Measurements from ENCODE around the gene M1AP.
A peak's percentile ranks its signal among the peaks of the same experiment; 100 is the strongest.
"Not testable (repeated sequence)": the region's sequence is repeated elsewhere in the genome, so short reads cannot be mapped to it uniquely, and the experiment has no call there.

M1AP gene

DNA sequence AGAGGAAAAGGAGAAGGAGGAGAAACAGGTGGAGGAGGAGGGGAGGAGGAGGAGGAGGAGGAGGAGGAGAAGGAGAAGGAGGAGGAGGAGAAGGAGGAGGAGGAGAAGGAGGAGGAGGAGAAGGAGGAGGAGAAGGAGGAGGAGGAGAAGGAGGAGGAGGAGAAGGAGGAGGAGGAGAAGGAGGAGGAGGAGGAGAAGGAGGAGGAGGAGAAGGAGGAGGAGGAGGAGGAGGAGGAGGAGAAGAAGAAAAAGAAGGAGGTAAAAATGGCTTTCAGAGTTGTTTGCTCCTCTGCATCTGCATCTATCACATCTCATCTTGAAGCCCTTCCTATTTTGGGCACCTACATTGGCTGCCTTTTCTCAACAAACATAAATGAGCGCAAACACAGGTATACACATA lies 87.1 kb downstream of the M1AP start:
- DNase-seq = not testable (repeated sequence)

- no peak for DNase-seq
Measured at GRCh38 chr2:74560591-74560990, 87.5 kb downstream of the M1AP start.

DNA sequence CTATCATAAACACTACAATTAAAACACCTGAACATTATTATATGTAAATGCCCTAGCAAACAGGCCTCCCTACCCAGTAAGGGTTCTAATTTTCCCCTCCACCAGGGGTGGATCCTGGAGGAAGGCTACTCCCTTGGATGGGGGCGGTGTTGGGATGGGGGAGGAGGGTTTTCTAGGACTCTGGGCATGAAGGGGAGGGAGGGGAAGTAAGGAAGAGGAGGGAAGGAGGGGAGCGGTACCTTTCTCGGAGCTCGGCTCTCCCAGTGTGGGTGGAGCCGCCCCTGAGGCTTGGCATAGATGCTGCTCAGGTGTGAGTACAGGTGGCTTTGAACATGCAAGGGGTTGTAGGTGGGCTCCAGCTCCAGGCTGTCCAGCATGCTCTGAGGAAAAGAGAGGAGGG lies 88.2 kb downstream of the M1AP start:
- DNase-seq = no peak

DNA sequence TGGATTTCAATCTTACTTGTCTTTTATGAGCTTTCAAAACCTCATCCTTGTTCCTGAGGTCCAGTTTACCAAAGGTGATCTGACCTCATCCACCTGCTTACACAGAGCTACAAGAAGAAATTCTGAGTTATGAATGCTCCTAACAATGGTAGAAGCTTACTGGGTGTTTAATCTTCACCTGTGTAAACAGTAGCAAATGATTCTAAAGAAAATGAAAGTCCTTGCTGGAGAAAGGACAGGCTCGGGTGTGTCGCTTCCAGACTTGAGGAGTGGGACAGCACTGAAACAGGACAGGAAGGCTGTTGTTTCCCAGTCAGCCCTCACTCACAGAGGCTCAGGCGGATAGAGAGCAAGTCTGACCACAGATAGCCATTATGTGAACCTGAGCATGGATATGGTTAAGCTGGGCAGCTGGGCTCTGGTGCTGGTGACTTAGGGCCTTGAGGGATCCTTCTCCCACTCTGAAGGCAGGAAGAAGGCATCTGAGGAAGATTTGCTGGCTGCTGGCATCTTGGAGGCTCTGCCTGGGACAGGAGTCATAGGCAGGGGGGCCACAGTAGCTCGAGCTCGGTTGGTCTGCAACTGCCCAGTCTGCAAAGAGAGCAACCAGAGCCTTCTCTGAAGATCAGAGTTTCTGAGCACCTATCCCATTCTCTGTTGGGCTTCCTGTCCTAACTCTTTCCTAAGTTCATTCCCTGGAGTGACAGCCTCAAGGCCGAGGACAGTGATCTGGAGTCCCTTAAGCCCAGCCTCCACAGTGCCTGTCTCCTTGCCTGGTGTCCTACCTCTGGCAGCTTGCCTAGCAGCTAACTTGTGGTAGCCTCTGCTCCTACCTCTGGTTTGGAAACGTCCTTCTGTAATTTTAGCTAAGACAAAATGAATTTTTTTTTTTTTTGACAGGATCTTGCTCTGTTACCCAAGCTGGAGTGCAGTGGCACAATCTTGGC lies 89.6 kb downstream of the M1AP start:
- DNase-seq = no peak

GRCh38 chr2:74556831-74557370 lies 91.2 kb downstream of the M1AP start:
- DNase-seq = no peak

DNA sequence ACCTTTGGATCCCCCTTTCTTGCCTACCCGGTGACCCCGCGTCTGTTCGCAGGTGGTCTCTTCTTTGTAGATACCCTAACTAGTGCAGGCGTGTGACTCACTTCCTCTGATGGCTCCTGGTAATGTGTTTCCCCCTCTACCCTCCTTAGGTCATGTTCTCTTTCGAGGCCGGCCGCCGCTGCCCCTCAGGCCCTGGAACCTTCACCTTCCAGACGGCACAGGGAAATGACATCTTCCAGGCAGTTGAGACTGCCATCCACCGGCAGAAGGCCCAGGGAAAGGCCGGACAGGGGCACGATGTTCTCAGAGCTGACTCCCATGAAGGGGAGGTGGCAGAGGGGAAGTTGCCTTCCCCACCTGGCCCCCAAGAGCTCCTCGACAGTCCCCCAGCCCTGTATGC lies 92.0 kb downstream of the M1AP start:
- peak in 1 of 3 donors; percentile 24 for DNase-seq

- DNase-seq = peak; percentile 68 to 74 (median 72)
Measured at GRCh38 chr2:74555610-74556103, 92.5 kb downstream of the M1AP start.

- DNase-seq = peak; percentile 44 to 63 (median 46)
Measured at GRCh38 chr2:74554820-74555531, 93.2 kb downstream of the M1AP start.

DNA sequence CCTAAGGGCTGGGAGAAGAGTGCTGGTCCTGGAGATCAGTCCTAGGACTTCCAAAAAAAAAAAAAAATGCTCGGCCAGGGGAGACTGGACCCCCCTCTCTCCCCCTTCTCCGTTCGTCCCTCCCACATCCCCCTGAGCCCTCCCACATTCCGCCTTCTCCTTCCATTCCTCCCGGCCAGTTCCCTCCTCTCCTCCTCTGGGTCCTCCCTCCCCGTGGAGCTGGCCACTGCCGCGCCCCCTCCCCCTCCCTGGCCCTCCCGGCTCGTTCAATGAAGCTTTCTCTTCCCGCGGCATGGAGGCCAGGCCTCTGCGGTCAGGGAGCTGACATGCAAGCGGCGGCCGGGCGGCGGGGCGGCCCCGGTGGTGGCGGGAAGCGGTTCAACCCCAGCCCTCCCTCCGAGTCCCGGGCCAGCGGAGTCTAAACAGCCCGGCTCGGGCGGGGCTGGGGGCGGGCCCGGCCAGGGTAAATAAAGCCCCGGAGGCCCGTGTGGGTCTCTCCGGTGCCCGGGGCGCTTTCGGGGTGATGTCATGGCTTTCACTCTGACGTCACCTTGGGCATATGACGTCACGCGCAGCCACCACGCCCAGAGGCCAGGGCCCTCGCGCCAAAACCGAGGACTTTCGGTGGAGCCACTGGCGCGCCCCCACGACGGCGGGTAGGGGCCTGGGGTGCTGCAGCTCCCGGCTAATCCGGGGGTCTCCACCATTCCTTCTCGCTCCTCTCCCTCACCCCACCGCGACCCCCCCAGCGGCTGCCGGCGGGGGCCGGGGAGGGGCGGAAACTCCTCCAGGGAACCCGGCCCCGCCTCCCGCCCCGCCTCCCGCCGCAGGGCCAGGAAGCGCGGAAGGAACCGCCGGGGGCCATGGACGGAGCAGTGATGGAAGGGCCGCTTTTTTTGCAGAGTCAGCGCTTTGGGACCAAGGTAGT lies 94.0 kb downstream of the M1AP start, which contains the start of the genes DOK1 and LOXL3:
DOK1 (plus strand) TSS at position 829 of the 928 bp plus-strand sequence; CDS start at position 864, 35 bp downstream.
LOXL3 (minus strand) TSS at position 51 of the 928 bp plus-strand sequence. CDS start 1,308 bp downstream, outside the sequence.
- DNase-seq = peak; percentile 84 to 95 (median 92)

GRCh38 chr2:74552914-74553811 lies 95.0 kb downstream of the M1AP start:
- DNase-seq = no peak

DNA sequence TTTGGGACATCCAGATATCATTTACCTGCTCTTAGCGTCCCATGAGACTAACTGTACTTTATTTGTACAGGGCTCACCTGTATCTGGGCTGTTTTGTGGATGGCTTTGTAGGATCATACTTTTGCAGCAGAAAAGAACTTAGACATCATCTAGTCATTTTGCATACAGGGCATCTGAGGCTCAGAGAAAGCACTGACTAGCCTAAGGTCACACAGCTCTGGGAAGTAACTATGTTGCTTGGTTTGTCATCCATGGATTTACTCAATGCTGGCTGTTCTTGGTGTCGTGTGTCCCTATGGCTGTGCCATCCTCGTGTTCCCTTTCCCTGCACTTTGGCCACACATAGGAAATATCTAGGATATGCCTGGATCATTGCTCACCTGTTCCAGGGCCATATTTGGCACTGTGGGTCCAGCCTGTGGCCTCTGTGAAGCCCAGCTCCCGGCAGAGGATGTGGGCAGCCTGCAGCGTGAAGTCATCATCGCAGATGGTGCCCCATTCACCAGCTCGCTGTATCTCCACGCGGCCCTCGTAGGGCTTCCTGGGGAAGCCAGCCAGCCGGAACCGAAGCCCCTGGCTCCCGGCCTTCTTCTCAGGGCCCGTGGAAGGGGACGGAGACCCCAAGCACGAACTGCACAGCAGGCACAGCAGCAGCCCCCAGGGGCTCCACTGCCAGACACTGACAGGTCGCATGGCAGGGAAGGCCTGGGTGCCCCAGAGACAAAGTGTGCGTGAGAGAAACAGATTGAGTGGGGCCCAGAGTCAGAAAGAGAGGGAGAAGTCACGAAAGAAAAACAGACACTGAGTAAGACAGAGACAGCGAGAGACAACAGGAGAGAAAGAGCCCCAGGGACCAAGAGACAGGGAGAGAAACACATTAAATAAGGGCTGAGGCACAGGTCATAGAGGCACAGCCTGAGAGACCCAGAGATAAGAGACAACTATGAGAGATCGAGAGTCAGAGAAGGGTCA lies 95.9 kb downstream of the M1AP start:
- no peak for DNase-seq

GRCh38 chr2:74551530-74551929 lies 96.6 kb downstream of the M1AP start:
- DNase-seq = no peak

GRCh38 chr2:74550231-74550630 lies 97.9 kb downstream of the M1AP start:
- DNase-seq = no peak

GRCh38 chr2:74548900-74549826 lies 99.0 kb downstream of the M1AP start:
- peak; percentile 78 to 92 (median 84) for DNase-seq

GRCh38 chr2:74548285-74548899 lies 99.7 kb downstream of the M1AP start:
- DNase-seq = no peak

DNA sequence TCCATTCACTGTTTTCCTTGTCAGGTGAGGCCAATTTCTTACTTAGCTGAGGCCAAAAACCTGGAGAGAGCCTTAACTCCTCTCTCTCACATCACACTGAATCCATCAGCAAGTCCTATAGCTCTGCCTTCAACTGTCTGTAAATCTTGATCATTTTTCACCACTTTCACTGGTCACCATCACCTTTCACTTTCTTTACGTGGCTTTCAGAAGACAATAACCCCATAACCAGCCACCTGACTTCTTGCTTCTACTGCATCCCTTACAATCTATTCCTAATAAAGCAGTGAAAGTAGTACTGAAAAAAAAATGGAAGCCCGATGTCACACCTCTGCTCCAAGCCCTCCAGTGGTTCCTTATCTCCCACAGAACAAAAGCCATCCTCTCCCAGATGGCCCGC lies 102.1 kb downstream of the M1AP start:
- no peak for DNase-seq

DNA sequence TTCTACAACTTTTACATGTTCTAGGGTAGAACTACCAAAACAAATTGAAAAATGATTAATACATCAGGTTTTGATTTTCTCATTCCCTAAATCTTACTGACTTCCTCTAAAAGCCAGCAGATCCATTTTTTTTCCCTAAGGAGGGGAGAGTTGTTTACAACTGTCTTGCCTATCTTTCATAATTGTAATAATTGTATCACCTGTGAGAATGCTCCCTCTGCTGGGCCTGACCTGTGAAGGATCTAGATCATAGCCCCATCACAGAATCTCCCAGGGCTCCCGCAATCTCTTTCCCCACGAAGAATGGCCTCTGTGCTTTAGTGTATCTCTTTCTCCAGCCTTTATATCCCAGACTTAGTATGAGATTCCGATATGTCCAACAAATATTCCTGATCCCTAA lies 103.5 kb downstream of the M1AP start:
- no peak for DNase-seq

GRCh38 chr2:74542978-74543377 lies 105.2 kb downstream of the M1AP start:
- DNase-seq = no peak
